ENCODE measurements around the gene HBA1. TPM values are rescaled to one million over a fixed set of nuclear protein-coding genes. Genes with fewer than 3 reads are reported as not detected.

The HBA1 gene
- total and polyA plus RNA-seq, 4 donors, result 718 to 1,778 (median 1,061) TPM

DNA sequence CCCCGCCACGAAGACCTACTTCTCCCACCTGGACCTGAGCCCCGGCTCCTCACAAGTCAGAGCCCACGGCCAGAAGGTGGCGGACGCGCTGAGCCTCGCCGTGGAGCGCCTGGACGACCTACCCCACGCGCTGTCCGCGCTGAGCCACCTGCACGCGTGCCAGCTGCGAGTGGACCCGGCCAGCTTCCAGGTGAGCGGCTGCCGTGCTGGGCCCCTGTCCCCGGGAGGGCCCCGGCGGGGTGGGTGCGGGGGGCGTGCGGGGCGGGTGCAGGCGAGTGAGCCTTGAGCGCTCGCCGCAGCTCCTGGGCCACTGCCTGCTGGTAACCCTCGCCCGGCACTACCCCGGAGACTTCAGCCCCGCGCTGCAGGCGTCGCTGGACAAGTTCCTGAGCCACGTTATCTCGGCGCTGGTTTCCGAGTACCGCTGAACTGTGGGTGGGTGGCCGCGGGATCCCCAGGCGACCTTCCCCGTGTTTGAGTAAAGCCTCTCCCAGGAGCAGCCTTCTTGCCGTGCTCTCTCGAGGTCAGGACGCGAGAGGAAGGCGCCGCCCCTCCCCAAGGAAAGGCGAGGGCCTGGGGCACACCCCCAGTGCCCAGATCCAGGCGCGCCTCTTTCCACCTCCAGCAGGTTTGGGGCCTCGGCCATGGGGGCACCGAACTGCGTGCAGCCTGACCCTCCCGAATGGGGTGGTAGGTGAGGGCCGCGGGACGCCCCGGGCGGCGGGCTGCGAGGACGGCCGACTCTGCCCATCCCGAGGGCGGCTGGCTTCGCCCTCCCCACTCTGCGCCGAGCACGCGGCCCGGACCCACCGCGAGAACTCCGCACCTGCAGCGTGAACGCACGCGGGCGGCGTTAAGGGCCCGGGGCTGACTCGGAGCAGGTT lies 4.4 kb downstream of the HBA1 start:
- Histone ChIP-seq H3K4me1 (ENCODE audit: control insufficient read depth, insufficient read depth, low read length) (peaks cover 23% of the 10 kb centered on the region), H3K36me3 (ENCODE audit: control insufficient read depth, insufficient read depth, low read length) (peaks cover 21% of the 10 kb centered on the region), H3K4me3 (ENCODE audit: low read depth, low read length) (peak overlapping the region; percentile 35), H3K9me3 (ENCODE audit: control insufficient read depth, insufficient read depth, low read length) (no peaks in the 10 kb centered on the region), H3K27ac (ENCODE audit: low read depth, low read length) (no peak overlapping the region), H3K27me3 (ENCODE audit: control insufficient read depth, insufficient read depth, low read length) (peaks cover 33% of the 10 kb centered on the region)
- DNase-seq (ENCODE audit: low read depth in 4 of 6, low spot score in 6 of 6), result peak in 4 of 6 donors; percentile 38 to 86 (median 63)
- under 1% methylated on average over 89 of the region's 89 CpGs for WGBS (ENCODE audit: insufficient coverage)

GRCh38 chr16:181565-182021 lies 5.1 kb downstream of the HBA1 start:
- Histone ChIP-seq H3K4me1 (ENCODE audit: control insufficient read depth, insufficient read depth, low read length) (peaks cover 23% of the 10 kb centered on the region), H3K4me3 (ENCODE audit: low read depth, low read length) (no peak overlapping the region), H3K27ac (ENCODE audit: low read depth, low read length) (no peak overlapping the region), H3K9me3 (ENCODE audit: control insufficient read depth, insufficient read depth, low read length) (no peaks in the 10 kb centered on the region), H3K27me3 (ENCODE audit: control insufficient read depth, insufficient read depth, low read length) (peaks cover 33% of the 10 kb centered on the region), H3K36me3 (ENCODE audit: control insufficient read depth, insufficient read depth, low read length) (peaks cover 22% of the 10 kb centered on the region)
- DNase-seq (ENCODE audit: low read depth in 4 of 6, low spot score in 6 of 6), result peak in 1 of 6 donors; percentile 10
- WGBS (ENCODE audit: insufficient coverage), result 16% methylated on average over 20 of the region's 22 CpGs

DNA sequence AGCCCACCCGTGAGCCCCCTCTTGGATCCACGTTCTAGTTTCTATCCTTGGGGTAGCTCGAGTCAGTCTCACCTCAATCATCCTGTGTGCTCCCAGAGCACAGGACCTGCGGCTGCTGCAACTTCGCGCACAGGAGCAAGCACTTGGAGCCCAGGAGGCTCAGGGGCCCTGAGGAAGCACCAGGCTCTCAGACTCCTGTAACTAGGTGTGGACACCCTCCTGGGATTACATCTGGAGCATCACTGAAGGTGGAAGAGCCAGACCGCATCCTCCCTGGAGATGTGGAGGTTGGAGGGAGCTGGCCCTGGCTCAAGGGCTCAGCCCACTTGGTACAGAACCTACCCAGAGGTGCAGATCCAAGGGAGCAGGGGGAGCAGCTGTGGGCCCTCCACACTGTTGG lies 6.5 kb downstream of the HBA1 start:
- Histone ChIP-seq H3K36me3 (ENCODE audit: control insufficient read depth, insufficient read depth, low read length) (peaks cover 32% of the 10 kb centered on the region), H3K4me1 (ENCODE audit: control insufficient read depth, insufficient read depth, low read length) (peaks cover 19% of the 10 kb centered on the region), H3K27ac (ENCODE audit: low read depth, low read length) (no peak overlapping the region), H3K9me3 (ENCODE audit: control insufficient read depth, insufficient read depth, low read length) (no peaks in the 10 kb centered on the region), H3K4me3 (ENCODE audit: low read depth, low read length) (no peak overlapping the region), H3K27me3 (ENCODE audit: control insufficient read depth, insufficient read depth, low read length) (peaks cover 24% of the 10 kb centered on the region)
- WGBS (ENCODE audit: insufficient coverage), result 89% methylated on average over 7 of the region's 7 CpGs
- DNase-seq (ENCODE audit: low read depth in 4 of 6, low spot score in 6 of 6), result no peak

- peaks cover 55% of the 10 kb centered on the region for H3K36me3 ChIP-seq (ENCODE audit: control insufficient read depth, insufficient read depth, low read length)
- peaks cover 5% of the 10 kb centered on the region for H3K27me3 ChIP-seq (ENCODE audit: control insufficient read depth, insufficient read depth, low read length)
- no peak for DNase-seq (ENCODE audit: low read depth in 4 of 6, low spot score in 6 of 6)
- no peak overlapping the region for H3K4me3 ChIP-seq (ENCODE audit: low read depth, low read length)
- 86% methylated on average over 12 of the region's 13 CpGs for WGBS (ENCODE audit: insufficient coverage)
- peaks cover 14% of the 10 kb centered on the region for H3K4me1 ChIP-seq (ENCODE audit: control insufficient read depth, insufficient read depth, low read length)
- no peak overlapping the region for H3K27ac ChIP-seq (ENCODE audit: low read depth, low read length)
- no peaks in the 10 kb centered on the region for H3K9me3 ChIP-seq (ENCODE audit: control insufficient read depth, insufficient read depth, low read length)
These were observed 8.7 kb downstream of the HBA1 start for GRCh38 chr16:185213-185612.

DNA sequence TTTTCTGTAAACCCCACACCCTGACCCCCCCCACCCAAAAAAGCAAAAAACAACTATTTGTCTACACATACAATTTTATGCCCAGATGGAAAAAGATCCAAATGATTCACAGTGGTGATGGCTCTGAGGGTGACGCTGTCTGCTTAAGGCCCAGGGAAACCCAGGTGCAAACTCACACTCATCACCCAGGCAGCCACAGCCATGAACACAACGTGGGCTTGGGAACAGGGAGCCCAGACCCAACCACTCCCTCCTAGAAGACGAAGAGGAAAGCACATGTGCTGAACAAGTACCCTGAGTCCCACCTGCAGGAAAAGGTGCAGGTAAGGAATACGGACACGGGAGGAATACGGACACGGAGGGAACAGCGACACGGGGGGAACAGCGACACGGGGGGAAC lies 9.2 kb downstream of the HBA1 start:
- no peak for DNase-seq (ENCODE audit: low read depth in 4 of 6, low spot score in 6 of 6)
- H3K9me3 ChIP-seq (ENCODE audit: control insufficient read depth, insufficient read depth, low read length), result no peaks in the 10 kb centered on the region
- H3K4me3 ChIP-seq (ENCODE audit: low read depth, low read length), result no peak overlapping the region
- 100% methylated on average over 1 of the region's 11 CpGs for WGBS (ENCODE audit: insufficient coverage)
- H3K36me3 ChIP-seq (ENCODE audit: control insufficient read depth, insufficient read depth, low read length), result peaks cover 59% of the 10 kb centered on the region
- H3K27ac ChIP-seq (ENCODE audit: low read depth, low read length), result no peak overlapping the region
- peaks cover 11% of the 10 kb centered on the region for H3K4me1 ChIP-seq (ENCODE audit: control insufficient read depth, insufficient read depth, low read length)
- peaks cover 5% of the 10 kb centered on the region for H3K27me3 ChIP-seq (ENCODE audit: control insufficient read depth, insufficient read depth, low read length)

DNA sequence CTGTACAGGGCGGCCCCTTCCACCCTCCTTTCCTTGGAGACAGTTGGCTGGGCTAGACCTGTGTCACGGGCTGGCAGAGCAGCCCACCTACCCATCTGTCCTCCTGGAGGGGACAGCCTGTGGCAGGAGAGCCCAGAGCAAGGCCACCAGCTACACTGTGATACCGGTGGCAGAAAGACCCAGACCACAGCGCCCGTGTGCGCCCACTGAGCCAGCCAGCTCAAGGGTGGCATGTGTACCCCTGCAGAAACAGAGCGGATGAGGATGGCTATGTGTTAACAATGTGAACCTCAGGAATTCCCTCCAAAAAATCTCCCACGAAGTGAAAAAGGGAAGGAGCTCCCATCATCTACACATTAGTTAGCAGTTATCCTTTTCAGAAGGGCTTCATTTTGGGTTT lies 10.8 kb downstream of the HBA1 start:
- Histone ChIP-seq H3K27ac (ENCODE audit: low read depth, low read length) (no peak overlapping the region), H3K36me3 (ENCODE audit: control insufficient read depth, insufficient read depth, low read length) (peaks cover 76% of the 10 kb centered on the region)

DNA sequence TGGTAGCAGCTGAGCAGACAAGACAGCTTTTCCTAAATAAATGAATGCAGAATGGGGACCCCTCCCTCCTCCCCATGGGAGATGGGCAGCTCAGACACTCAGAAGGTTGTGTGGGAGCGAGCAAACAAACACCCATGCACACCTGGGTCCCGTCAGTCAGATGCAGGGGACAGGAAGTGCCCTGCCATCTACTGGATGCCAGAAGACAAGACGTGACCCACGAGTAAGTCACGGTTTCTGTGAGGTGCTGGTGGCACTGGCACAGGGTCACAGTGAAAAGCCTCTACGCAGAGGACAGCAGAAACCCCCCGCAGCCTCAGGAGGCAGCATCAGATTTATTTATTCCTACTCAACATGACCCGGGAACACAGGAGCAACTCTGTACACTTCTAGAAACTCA lies 12.2 kb downstream of the HBA1 start:
- Histone ChIP-seq H3K27me3 (ENCODE audit: control insufficient read depth, insufficient read depth, low read length) (no peaks in the 10 kb centered on the region), H3K4me3 (ENCODE audit: low read depth, low read length) (no peak overlapping the region), H3K27ac (ENCODE audit: low read depth, low read length) (no peak overlapping the region), H3K4me1 (ENCODE audit: control insufficient read depth, insufficient read depth, low read length) (no peaks in the 10 kb centered on the region), H3K9me3 (ENCODE audit: control insufficient read depth, insufficient read depth, low read length) (no peaks in the 10 kb centered on the region), H3K36me3 (ENCODE audit: control insufficient read depth, insufficient read depth, low read length) (peaks cover 86% of the 10 kb centered on the region)
- 87% methylated on average over 5 of the region's 8 CpGs for WGBS (ENCODE audit: insufficient coverage)
- no peak for DNase-seq (ENCODE audit: low read depth in 4 of 6, low spot score in 6 of 6)

More for the DNA sequence above, 10.8 kb downstream of the HBA1 start:
- H3K4me3 ChIP-seq (ENCODE audit: low read depth, low read length), result no peak overlapping the region
- no peaks in the 10 kb centered on the region for H3K9me3 ChIP-seq (ENCODE audit: control insufficient read depth, insufficient read depth, low read length)
- no peaks in the 10 kb centered on the region for H3K27me3 ChIP-seq (ENCODE audit: control insufficient read depth, insufficient read depth, low read length)
- no peaks in the 10 kb centered on the region for H3K4me1 ChIP-seq (ENCODE audit: control insufficient read depth, insufficient read depth, low read length)
- no peak for DNase-seq (ENCODE audit: low read depth in 4 of 6, low spot score in 6 of 6)
- WGBS (ENCODE audit: insufficient coverage), result 100% methylated on average over 7 of the region's 8 CpGs

GRCh38 chr16:189604-190186 lies 13.2 kb downstream of the HBA1 start:
- peaks cover 88% of the 10 kb centered on the region for H3K36me3 ChIP-seq (ENCODE audit: control insufficient read depth, insufficient read depth, low read length)
- WGBS (ENCODE audit: insufficient coverage), result 96% methylated on average over 34 of the region's 34 CpGs

DNA sequence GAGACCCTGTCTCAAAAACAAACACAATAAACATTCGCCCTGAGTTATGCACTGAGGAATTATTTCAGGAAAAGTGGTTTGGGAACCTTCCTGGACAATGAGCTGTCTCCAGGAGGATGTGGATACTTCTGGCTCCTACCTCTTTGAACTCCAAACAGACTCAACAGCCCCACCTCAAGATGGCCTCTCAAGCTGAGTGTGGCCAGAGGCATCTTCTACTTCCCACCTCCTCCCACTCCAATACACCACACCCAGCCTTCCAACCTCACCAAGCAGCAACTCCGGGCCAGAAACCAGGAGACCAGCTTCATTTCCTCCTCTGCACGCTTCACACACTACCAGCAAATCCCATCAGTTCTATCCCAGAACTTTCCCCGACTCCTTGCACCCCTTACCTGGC lies 15.4 kb downstream of the HBA1 start:
- Histone ChIP-seq H3K36me3 (ENCODE audit: control insufficient read depth, insufficient read depth, low read length) (peaks cover 97% of the 10 kb centered on the region), H3K9me3 (ENCODE audit: control insufficient read depth, insufficient read depth, low read length) (no peaks in the 10 kb centered on the region), H3K27ac (ENCODE audit: low read depth, low read length) (no peak overlapping the region), H3K4me3 (ENCODE audit: low read depth, low read length) (no peak overlapping the region), H3K27me3 (ENCODE audit: control insufficient read depth, insufficient read depth, low read length) (no peaks in the 10 kb centered on the region), H3K4me1 (ENCODE audit: control insufficient read depth, insufficient read depth, low read length) (no peaks in the 10 kb centered on the region)
- WGBS (ENCODE audit: insufficient coverage), result 91% methylated on average over 3 of the region's 4 CpGs
- no peak for DNase-seq (ENCODE audit: low read depth in 4 of 6, low spot score in 6 of 6)

More at GRCh38 chr16:189604-190186, 13.2 kb downstream of the HBA1 start:
- Histone ChIP-seq H3K9me3 (ENCODE audit: control insufficient read depth, insufficient read depth, low read length) (no peaks in the 10 kb centered on the region), H3K4me1 (ENCODE audit: control insufficient read depth, insufficient read depth, low read length) (no peaks in the 10 kb centered on the region), H3K4me3 (ENCODE audit: low read depth, low read length) (no peak overlapping the region), H3K27me3 (ENCODE audit: control insufficient read depth, insufficient read depth, low read length) (no peaks in the 10 kb centered on the region), H3K27ac (ENCODE audit: low read depth, low read length) (no peak overlapping the region)
- no peak for DNase-seq (ENCODE audit: low read depth in 4 of 6, low spot score in 6 of 6)
